Esophagus muscularis mucosa (tissue), 4 donors: ENCODE data around the gene ELFN1.

Experiments used
- CTCF ChIP-seq, 3 experiments: fragments of 200-600 bp in 2 of 3; fragments of 450-650 bp in 1 of 3; sonication (generic) in 2 of 3; IDR thresholded peaks; one replicate each; pipeline ENCODE4 v1.5.1; 2017 to 2019; ENCODE audit warnings: antibody characterized with exemption in 3 of 3, mild to moderate bottlenecking in 2 of 3, moderate library complexity in 1 of 3
- EP300 ChIP-seq: sonication (generic); formaldehyde crosslinking; IDR thresholded peaks from one replicate; pipeline ENCODE4 v1.6.1; 2017; ENCODE audit warnings: antibody characterized with exemption
- POLR2A ChIP-seq: fragments of 450-650 bp; IDR thresholded peaks from one replicate; pipeline ENCODE4 v1.6.1; 2017; ENCODE audit warnings: antibody characterized with exemption, moderate library complexity, mild to moderate bottlenecking, low read depth
- POLR2AphosphoS5 ChIP-seq, 2 donors: sonication (generic); formaldehyde crosslinking; IDR thresholded peaks; one replicate each; pipeline ENCODE4 v1.6.1; 2017; ENCODE audit warnings: antibody characterized with exemption in 2 of 2

- TF ChIP-seq CTCF (IDR thresholded peaks at IDR 0.05), result no peak
- TF ChIP-seq POLR2AphosphoS5 (IDR thresholded peaks at IDR 0.05), result no peak
- TF ChIP-seq POLR2A, result no peak
- no peak for TF ChIP-seq EP300
Measured at GRCh38 chr7:1761774-1762173, 91.7 kb downstream of the ELFN1 start.
